A549 (cell line): ENCODE data around the gene LIMCH1. TPM values are rescaled to one million over a fixed set of nuclear protein-coding genes. Genes with fewer than 3 reads are reported as not detected.

ENCODE experiments used
- ATAC-seq, 2 experiments: fragments of 200-7000 bp in 1 of 2; fragments of >200 bp in 1 of 2; cut with Nextera tagmentation in 1 of 2; cut with Tn5 transposase in 1 of 2; 3 replicates each; pipeline versions ENCODE4 v1.8.0 to v1.9.1; 2018 to 2020; ENCODE audit warnings: mild to moderate bottlenecking in 1 of 2, moderate library complexity in 1 of 2
- CTCF ChIA-PET: fragments of 300-600 bp; sonication (Branson Sonifier 250); formaldehyde crosslinking; extraction: SDS; loops from one replicate; lab custom pipeline; 2021; ENCODE audit warnings: antibody characterized with exemption, inconsistent platforms; lab: Yijun Ruan, JAX
- POLR2A ChIA-PET: fragments of 350-600 bp; formaldehyde crosslinking; extraction: SDS; loops from one replicate; lab custom pipeline; 2021; ENCODE audit warnings: antibody characterized with exemption, inconsistent platforms; lab: Yijun Ruan, JAX
- DNase-seq, 2 experiments: peaks; one replicate each; pipeline versions ENCODE4 v3.0.0 to v3.0.0-alpha.2; 2011 to 2016; ENCODE audit warnings: low read depth in 1 of 2, low spot score in 1 of 2
- FAIRE-seq: peaks from 2 replicates; lab custom pipeline; 2011; peaks lifted over from hg19 to GRCh38; lab: Jason Lieb, UNC
- H3K27ac ChIP-seq, 2 experiments: fragments of >200 bp; sonication (Bioruptor Twin); formaldehyde crosslinking; 3 replicates each; pipeline ENCODE4 v1.5.1; 2016 to 2017
- H3K4me1 ChIP-seq: fragments of >200 bp; sonication (Bioruptor Twin); formaldehyde crosslinking; 3 replicates; pipeline ENCODE4 v1.6.1; 2016
- H3K4me2 ChIP-seq: fragments of >200 bp; sonication (Bioruptor Twin); formaldehyde crosslinking; 3 replicates; pipeline ENCODE4 v1.6.1; 2016
- H3K4me3 ChIP-seq: fragments of >200 bp; sonication (Bioruptor Twin); formaldehyde crosslinking; 3 replicates; pipeline ENCODE4 v1.5.1; 2016
- H3K9me3 ChIP-seq: fragments of >200 bp; sonication (Bioruptor Twin); formaldehyde crosslinking; 3 replicates; pipeline ENCODE4 v1.6.1; 2016
- BHLHE40 ChIP-seq: IDR thresholded peaks from 2 replicates; pipeline ENCODE4 v1.6.1; 2012; ENCODE audit warnings: low read depth, low read length, inconsistent platforms
- CBX8 ChIP-seq: fragments of 200-600 bp; sonication (generic); IDR thresholded peaks from 2 replicates; pipeline ENCODE4 v1.6.1; 2016
- CHD4 ChIP-seq: fragments of 200-600 bp; sonication (generic); IDR thresholded peaks from 2 replicates; pipeline ENCODE4 v1.6.1; 2016; ENCODE audit warnings: antibody characterized with exemption, mild to moderate bottlenecking, borderline replicate concordance
- EHF ChIP-seq: fragments of 250-450 bp; sonication (Bioruptor Pico); IDR thresholded peaks from 2 replicates; pipeline ENCODE4 v1.5.0; 2020; ENCODE audit warnings: mild to moderate bottlenecking
- ELK1 ChIP-seq: fragments of 150-350 bp; IDR thresholded peaks from 2 replicates; pipeline ENCODE4 v1.6.1; 2014; ENCODE audit warnings: low read depth, mild to moderate bottlenecking, low read length
- ESRRA ChIP-seq: fragments of 150-350 bp; IDR thresholded peaks from 2 replicates; pipeline ENCODE4 v1.6.1; 2014; ENCODE audit warnings: mild to moderate bottlenecking, low read length, borderline replicate concordance
- FOXS1 ChIP-seq: fragments of 250-450 bp; sonication (Bioruptor Pico); IDR thresholded peaks from 2 replicates; pipeline ENCODE4 v1.5.0; 2020; ENCODE audit warnings: mild to moderate bottlenecking, moderate library complexity
- HOXA7 ChIP-seq: fragments of 250-450 bp; sonication (Bioruptor Pico); IDR thresholded peaks from 2 replicates; pipeline ENCODE4 v1.5.0; 2020; ENCODE audit warnings: mild to moderate bottlenecking, moderate library complexity
- HOXB5 ChIP-seq: fragments of 250-450 bp; sonication (Bioruptor Pico); IDR thresholded peaks from 2 replicates; pipeline ENCODE4 v1.5.0; 2020; ENCODE audit warnings: mild to moderate bottlenecking, moderate library complexity
- MAX ChIP-seq: IDR thresholded peaks from 2 replicates; pipeline ENCODE4 v1.6.1; 2012
- MAZ ChIP-seq: fragments of 150-350 bp; IDR thresholded peaks from 2 replicates; pipeline ENCODE4 v1.6.1; 2014; ENCODE audit warnings: antibody characterized with exemption, low read depth, low read length, borderline replicate concordance
- PBX3 ChIP-seq: IDR thresholded peaks from 2 replicates; pipeline ENCODE4 v1.6.1; 2012
- REST ChIP-seq: fragments of 200-600 bp; sonication (generic); IDR thresholded peaks from 2 replicates; pipeline ENCODE4 v1.6.1; 2016; ENCODE audit warnings: antibody characterized with exemption, mild to moderate bottlenecking, moderate library complexity
- SREBF2 ChIP-seq: fragments of 450-650 bp; IDR thresholded peaks from 2 replicates; pipeline ENCODE4 v1.6.1; 2014; ENCODE audit warnings: mild to moderate bottlenecking, moderate library complexity
- ZFP36 ChIP-seq: fragments of 450-650 bp; IDR thresholded peaks from 2 replicates; pipeline ENCODE4 v1.6.1; 2014; ENCODE audit warnings: borderline replicate concordance; ENCODE audit not compliant: partially characterized antibody
- ZSCAN20 ChIP-seq: fragments of 250-450 bp; sonication (Bioruptor Pico); IDR thresholded peaks from 2 replicates; pipeline ENCODE4 v1.8.0; 2022; ENCODE audit warnings: mild to moderate bottlenecking, moderate library complexity
- WGBS: methylation state at CpG from one replicate; pipeline ENCODE4 v1.1.6; 2017; ENCODE audit errors: missing lambda C conversion rate; 5-methylcytosine and 5-hydroxymethylcytosine counted together
- polyA plus RNA-seq, 4 experiments: library from polyadenylated mRNA; depleted of rRNA in 3 of 4; stranded (reverse); fragments of >200 nt; fragmentation: RNase III in 1 of 4; extraction: RNeasy Plus Mini Kit Qiagen cat#74134 plus additional on column Dnase treatment in 1 of 4; gene quantifications; 2 replicates in 3 of 4; 3 replicates in 1 of 4; pipeline ENCODE4 v1.2.3, GENCODE V29; 2011 to 2017

LIMCH1 gene
- polyA plus RNA-seq, 2 of the 4 experiments (the other 2 are of a cell fraction), result 52.9 to 88.9 TPM

GRCh38 chr4:41512596-41512995 is 25.4 kb upstream of the LIMCH1 start:
- Histone ChIP-seq H3K4me2 (peak overlapping the region; percentile 42), H3K27ac (peak overlapping the region; percentile 59 to 79; a peak in 5 of 6 replicates), H3K9me3 (no peaks in the 10 kb centered on the region), H3K4me1 (peaks cover 53% of the 10 kb centered on the region), H3K4me3 (no peak overlapping the region)
- ChIA-PET CTCF (no interaction called here), POLR2A (no interaction called here)
- ATAC-seq (no peak), FAIRE-seq (no peak), DNase-seq (no peak)
- TF ChIP-seq ZSCAN20 (CRISPR knock-in tag) (no peak), ELK1 (no peak), HOXA7 (CRISPR knock-in tag) (no peak), FOXS1 (CRISPR knock-in tag) (no peak), BHLHE40 (no peak), EHF (no peak)

GRCh38 chr4:41514169-41514568 is 23.8 kb upstream of the LIMCH1 start:
- no peak overlapping the region for H3K4me3 ChIP-seq
- peak overlapping the region; percentile 26 to 80; a peak in 4 of 6 replicates for H3K27ac ChIP-seq
- 85% methylated on average over 1 of the region's 1 CpG for WGBS
- FAIRE-seq (no peak), ATAC-seq (no peak), DNase-seq (no peak)
- H3K4me2 ChIP-seq, result no peak overlapping the region
- TF ChIP-seq PBX3 (no peak), SREBF2 (no peak), FOXS1 (CRISPR knock-in tag) (no peak), REST (no peak), MAX (no peak)
- H3K4me1 ChIP-seq, result peaks cover 40% of the 10 kb centered on the region
- CTCF ChIA-PET, result no interaction called here
- POLR2A ChIA-PET, result no interaction called here
- no peaks in the 10 kb centered on the region for H3K9me3 ChIP-seq

GRCh38 chr4:41514766-41515481 is 23.0 kb upstream of the LIMCH1 start:
- POLR2A ChIA-PET, result no interaction called here
- Histone ChIP-seq H3K4me1 (peaks cover 34% of the 10 kb centered on the region), H3K27ac (peak overlapping the region; percentile 10 to 80; a peak in 4 of 6 replicates), H3K4me2 (no peak overlapping the region), H3K9me3 (no peaks in the 10 kb centered on the region), H3K4me3 (no peak overlapping the region)
- FAIRE-seq (no peak), ATAC-seq (no peak; a peak in 1 of 6 replicates), DNase-seq (no peak)
- TF ChIP-seq ZFP36 (no peak), ESRRA (no peak), CBX8 (no peak), CHD4 (no peak), EHF (no peak), HOXB5 (CRISPR knock-in tag) (no peak), MAZ (no peak)
- CTCF ChIA-PET, result interaction anchor here (1.0 kb wide), 1 partner anchor 13 kb away, joined by 4 read pairs; no protein-coding TSS in a partner anchor
- 82% methylated on average over 14 of the region's 14 CpGs for WGBS
